Stimulated activated CD8-positive, alpha-beta memory T cell treated with anti-CD3 and anti-CD28 coated beads, Interleukin-15, amount 100 ng/mL, for 4 hours (primary cell): ENCODE results near the gene CD6.
"Not testable (repeated sequence)": the region's sequence is repeated elsewhere in the genome, so short reads cannot be mapped to it uniquely, and the experiment has no call there.

Source experiments
- DNase-seq, 2 donors: peaks; one replicate each; pipeline ENCODE4 v3.0.0-alpha.2; 2020; ENCODE audit warnings: low read depth in 2 of 2

Gene CD6

GRCh38 chr11:60953781-60954180 is 17.7 kb upstream of the CD6 start:
- no peak for DNase-seq

- no peak for DNase-seq
Measured at GRCh38 chr11:60954421-60954820, 17.1 kb upstream of the CD6 start.

GRCh38 chr11:60955571-60955970 is 15.9 kb upstream of the CD6 start:
- no peak for DNase-seq

DNA sequence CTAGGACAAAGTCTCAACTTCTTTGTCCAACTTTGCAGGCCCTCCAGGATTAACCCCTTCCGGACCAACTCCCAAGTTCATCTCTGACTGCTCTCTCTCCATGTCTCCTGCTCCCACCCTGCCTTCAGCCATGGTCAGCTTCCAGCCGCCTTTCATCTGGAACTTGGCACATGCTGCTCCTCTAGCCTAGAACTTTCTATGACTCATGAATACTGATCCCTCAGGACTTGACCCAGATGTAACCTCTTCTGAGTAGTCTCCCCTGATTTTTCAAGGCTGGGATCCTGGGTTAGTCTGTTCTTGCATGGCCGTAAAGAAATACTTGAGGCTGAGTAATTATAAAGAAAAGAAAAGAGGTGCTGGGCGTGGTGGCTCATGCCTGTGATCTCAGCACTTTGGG is 14.3 kb upstream of the CD6 start:
- no peak for DNase-seq

DNA sequence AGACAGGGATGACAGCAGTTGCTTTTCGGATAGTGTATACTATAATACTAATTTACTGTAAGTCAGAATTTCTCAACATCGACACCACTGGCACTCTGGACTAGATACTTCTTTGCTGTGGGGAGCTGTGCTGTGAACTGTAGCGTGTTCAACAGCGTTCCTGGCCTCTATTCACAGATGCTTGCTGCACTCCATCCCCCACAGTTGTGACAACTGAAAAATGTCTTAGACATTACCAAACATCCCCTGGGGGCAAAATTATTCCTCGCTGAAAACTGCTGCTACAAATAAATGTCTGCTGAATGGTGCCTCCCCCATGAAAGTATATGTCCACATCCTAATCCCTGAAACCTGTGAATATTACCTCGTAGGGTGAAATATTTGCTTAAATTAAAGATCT is 12.0 kb upstream of the CD6 start:
- DNase-seq: no peak

GRCh38 chr11:60960405-60960804 is 11.1 kb upstream of the CD6 start:
- DNase-seq: no peak

DNA sequence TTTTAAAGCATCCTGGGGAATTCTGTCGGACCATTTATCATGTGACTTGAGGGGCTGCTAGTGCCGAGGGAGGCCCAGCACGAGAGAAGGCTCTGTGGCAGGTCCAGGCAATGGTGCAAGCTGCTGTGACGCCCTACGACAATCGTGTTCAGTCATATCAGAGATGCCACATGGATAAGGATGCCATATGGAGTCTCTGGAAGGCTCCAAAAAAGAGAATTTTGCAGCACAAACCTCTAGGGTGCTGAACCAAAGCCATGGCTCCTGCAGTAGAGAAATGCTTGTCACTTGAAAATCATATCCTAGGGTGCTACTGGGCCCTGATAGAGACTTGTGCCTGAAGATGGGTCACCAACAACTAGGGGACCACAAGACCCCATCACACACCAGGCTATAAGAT is 6.7 kb upstream of the CD6 start:
- DNase-seq: no peak

GRCh38 chr11:60966890-60967289 is 4.6 kb upstream of the CD6 start:
- DNase-seq: no peak

DNA sequence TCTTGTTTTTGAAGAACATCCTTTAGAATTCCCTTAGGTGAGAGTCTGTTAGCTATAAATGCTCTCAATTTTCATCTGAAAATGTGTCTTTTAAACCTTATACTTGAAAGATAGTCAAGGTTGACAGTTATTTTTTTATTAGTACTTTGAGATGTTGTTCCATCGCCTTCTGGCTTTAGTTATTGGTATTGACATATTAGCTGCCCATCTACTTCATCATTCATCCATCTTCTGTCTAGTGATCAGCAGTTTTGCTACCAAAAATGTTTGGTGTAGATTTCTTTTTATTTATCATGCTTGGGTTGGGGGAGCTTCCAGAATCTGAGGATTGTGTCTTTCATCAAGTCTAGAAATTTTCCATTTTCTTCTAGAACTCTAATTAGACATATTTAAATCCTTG is 3.3 kb upstream of the CD6 start:
- DNase-seq: no peak

DNA sequence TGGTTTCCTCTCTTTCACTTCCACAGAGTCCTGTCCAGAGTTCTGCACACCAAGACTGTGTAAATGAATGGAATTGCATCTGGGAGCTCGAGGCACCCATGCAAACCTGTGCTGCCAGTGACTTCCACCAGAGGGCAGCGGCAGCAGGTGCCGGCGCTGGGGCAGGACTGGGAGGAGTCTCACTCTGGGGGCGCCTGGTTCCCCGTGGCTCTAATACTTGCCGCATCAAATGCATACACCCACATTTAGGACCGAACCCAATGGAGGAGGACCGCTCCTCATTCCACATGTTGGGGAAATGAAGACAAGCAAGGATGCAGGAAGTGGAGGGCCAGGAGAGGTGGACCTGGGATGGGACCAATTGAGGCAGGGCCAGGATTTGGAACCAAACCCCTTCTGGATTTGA is 1.1 kb upstream of the CD6 start:
- DNase-seq: peak; percentile 61 to 65

DNA sequence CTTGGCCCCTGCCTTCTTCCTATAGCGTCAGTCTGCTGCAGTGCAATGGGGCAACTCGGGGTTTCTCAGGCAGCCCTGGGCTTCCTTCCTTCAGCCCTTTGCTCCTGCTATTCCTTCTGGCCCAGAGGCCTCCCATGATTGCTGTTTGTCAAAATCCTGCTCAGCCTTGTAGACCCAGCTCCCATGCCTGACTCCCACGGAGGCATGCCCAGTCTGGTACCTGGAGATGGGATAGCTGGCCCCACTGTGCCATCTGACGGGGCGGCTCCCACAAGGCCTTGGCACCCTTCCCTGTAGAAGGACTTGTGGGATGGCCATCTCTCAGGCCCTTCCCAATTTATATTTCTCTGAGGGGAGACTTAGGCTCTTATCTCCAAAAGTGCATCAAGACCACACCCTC is 590 bp upstream of the CD6 start:
- DNase-seq: no peak

DNA sequence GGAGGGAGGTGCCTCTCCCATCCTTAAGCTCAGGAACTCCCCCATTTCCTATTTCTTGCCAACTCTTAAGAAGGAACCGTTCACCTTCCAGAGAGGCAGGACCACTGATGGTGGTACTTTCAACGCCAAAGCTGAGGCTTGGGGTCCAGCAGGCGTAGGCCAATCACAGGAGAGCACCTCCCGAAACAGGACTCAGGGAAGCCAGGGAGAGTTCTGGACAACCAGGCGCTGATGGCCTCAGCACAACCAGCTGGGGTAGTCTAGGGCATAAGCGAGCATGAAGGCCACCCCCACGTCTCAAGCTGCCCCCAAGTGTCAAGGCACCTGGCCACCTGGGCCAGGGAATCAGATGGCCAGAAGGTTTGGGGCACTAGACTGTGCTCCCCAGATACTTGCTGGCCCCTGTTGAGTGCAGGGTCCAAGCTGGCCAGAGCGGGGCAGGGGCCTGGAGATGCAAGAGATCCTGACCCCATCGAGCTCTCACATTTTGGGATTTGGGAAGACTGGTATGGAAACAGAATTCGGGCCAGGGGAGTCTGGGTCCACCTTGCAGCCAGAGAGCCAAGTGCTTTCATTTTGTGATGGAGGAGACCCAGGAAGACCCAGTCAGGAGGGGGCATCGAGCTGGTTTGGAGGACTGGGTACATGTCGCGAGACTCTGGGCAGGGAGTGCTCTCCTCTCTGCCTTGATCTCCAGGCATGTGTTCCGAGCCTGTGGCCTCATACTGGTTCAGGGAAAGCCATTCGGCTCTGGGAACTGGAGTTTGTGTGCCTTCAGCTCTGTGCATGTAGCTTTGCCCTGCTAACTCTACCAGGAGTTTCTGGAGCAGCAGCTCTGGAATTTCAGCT is 926 bp downstream of the CD6 start:
- DNase-seq: no peak

- DNase-seq: no peak
Measured at GRCh38 chr11:60973699-60974098, 2.2 kb downstream of the CD6 start.

DNA sequence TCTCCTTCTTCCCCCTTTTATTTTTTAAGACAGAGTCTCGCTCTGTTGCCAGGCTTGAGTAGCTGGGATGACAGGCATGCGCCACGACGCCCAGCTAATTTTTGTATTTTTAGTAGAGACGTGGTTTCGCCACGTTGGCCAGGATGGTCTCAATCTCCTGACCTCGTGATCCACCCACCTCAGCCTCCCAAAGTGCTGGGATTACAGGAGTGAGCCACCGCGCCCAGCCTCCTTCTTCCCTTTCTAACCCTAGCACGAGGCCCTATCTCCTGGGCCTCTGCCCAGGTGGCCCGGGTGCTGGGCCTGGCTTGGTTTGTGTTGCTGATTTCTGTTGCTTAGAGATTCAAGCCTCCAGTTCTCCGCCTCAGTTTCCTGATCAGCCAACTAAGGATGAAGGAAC is 2.8 kb downstream of the CD6 start:
- not testable (repeated sequence) for DNase-seq

DNA sequence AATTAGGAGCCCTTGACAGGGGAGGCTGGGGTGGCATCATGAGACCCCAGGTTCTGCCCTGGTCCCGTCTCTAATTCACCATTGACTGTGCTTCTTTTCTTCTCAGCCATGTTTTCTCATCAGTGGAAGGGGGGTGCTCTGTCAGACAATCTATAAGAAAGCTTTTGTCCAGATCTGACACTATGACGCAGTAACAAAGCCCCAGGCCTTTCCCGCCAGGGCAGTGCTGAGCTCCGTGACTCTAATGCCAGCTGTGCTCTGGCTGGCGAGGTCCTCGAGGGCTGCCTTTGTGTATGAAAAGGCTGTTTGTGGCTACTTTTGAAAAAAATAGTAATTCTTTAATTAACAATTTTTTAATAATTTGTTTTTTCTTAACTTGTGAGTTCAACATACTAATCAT is 3.2 kb downstream of the CD6 start:
- DNase-seq: no peak

DNA sequence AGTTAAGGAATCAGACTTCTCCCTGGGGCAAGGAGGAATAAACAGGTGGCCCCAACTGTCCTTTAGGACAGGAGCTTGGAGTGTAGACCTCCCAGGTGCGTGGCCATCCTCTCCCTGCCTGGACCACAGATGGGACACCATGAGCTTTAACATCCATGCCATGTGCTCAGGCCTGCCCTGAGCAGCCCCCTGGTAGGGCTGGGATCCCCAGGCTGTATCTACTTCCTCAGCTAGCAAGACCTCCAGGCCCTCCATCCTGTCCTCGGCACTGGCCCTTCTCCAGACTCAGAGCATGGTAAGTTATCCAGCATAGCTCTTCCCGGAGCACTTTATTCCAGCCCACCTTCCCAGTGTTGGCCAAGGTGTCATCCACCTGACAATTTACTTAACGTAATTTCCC is 5.7 kb downstream of the CD6 start:
- DNase-seq: no peak

- DNase-seq: no peak
Measured at GRCh38 chr11:60977836-60978235, 6.4 kb downstream of the CD6 start.

- DNase-seq: peak in 1 of 2 donors; percentile 31
Measured at GRCh38 chr11:60978546-60979380, 7.3 kb downstream of the CD6 start.

DNA sequence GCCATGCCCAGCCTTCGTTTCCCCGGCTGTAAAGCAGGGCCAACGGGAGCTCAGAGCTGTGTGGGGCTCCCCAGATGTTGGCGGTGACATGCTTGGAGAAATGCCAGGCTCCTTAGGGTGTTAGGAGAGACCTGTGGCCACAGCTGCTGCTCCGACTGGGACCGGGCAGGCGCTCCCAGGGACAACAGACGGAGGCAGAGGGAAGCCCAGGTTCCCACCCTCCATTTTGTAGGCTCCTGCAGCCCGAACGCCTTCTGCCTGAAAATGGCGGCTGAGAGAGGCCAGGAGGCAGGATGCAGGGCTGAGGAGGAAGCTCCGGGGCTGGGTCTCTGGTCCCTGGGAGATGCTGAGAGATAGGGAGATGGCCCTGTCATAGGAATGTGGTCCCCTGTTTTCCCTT is 10.0 kb downstream of the CD6 start:
- no peak for DNase-seq

DNA sequence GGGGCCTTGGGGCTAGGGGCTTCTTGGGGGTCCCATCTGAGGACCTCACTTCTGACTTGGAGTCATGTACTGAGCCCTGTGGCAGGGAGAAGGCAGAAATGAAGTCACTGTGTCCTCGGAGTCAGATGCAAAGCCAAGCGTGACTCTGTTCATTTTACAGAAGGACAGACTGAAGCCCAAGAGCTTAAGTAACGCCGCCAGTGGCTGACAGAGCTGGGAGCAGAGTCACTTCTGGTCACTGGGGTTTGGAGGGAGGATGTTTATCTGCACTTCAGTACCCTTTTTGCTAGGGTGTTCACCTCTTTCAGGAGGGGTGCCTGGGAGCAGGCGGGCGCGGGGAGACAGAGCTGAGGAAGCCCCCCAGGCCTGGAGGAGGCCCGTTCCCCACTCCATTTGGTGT is 10.7 kb downstream of the CD6 start:
- no peak for DNase-seq

DNA sequence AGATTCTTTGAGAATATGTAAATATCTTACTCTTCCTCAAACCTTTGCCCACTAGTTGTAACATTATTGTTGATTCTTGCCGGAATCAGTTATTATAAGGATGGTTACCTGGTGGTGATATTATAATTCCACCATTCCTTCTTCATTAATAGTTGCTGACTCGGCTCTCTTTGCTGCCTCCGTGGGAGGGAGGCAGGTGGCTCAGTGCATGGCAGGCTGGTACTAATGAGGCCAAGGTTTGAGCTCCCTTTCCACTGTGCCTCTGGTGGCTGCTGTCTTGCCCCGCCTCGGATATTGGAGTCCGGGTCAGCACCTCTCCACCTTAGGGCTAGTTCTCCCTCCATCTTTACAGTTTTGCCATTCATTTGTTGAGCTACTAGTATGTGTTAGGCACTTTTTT is 12.7 kb downstream of the CD6 start:
- no peak for DNase-seq

DNA sequence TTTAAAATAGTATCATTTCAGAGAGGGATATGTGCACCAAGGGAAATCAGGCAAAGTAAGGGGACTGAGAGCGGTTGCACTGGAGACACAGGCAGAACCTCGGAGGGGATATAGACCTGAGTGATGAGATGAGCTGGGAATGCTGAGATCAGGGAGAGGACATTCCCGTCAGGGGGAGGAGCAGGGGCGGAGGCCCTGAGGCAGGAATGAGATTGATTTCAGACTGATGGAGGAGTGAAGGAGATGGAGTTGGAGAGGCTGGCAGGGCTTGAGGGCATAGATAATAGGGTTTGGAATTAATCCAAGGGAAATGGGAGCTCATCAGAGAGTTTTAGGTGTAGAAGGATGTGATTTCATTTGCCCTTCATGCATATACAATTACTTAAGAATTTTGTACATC is 13.2 kb downstream of the CD6 start:
- DNase-seq: no peak

DNA sequence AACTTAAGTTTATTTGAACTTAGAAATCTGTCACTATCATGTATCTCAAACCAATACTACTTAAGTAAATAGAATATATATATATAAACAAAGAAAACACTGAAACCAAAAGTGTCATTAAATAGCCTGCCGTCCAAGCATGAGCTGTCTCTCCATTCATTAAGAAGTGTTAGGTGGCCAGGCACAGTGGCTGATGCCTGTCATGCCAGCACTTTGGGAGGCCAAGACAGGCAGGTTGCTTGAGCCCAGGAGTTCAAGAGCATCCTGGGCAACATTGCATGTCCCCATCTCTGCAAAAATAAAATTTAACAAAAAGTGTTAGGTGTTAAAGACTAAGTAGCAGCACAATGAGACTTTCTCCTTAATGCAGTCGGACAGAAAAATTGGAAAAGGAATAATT is 14.0 kb downstream of the CD6 start:
- no peak for DNase-seq
